Esophagus squamous epithelium (tissue), 4 donors: ENCODE measurements around the gene PCSK5.

Experiments used
- POLR2A ChIP-seq, 4 donors: fragments of 450-650 bp; IDR thresholded peaks; one replicate each; pipeline ENCODE4 v1.6.1; 2017; ENCODE audit warnings: antibody characterized with exemption in 4 of 4, mild to moderate bottlenecking in 4 of 4, moderate library complexity in 3 of 4
- TF ChIP-seq, protein P1 (sequence below), 6 experiments: fragments of 450-650 bp in 4 of 6; fragments of 200-600 bp in 2 of 6; sonication (generic) in 2 of 6; IDR thresholded peaks; one replicate each; pipeline ENCODE4 v1.5.1; 2016 to 2019; ENCODE audit warnings: antibody characterized with exemption in 6 of 6, mild to moderate bottlenecking in 4 of 6, moderate library complexity in 4 of 6

DNA sequence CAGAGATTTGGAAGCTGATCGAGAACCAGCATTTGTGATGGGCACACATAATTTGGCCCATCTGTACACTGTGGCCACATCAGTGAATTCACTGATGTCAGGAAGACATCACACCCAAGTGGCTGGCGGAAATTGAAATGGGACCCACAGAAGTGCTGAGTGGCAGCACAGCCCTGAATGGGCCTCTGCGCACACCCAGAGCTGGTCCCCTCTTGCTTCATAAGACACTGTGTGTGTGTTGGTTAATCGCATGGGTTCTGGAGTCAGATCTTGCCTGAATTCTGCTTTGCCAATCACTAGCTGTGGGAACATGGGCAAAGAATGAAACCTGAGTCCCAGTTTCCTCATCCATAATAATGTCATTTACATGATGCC is 72.2 kb downstream of the PCSK5 start:
- TF ChIP-seq, protein P1, sequence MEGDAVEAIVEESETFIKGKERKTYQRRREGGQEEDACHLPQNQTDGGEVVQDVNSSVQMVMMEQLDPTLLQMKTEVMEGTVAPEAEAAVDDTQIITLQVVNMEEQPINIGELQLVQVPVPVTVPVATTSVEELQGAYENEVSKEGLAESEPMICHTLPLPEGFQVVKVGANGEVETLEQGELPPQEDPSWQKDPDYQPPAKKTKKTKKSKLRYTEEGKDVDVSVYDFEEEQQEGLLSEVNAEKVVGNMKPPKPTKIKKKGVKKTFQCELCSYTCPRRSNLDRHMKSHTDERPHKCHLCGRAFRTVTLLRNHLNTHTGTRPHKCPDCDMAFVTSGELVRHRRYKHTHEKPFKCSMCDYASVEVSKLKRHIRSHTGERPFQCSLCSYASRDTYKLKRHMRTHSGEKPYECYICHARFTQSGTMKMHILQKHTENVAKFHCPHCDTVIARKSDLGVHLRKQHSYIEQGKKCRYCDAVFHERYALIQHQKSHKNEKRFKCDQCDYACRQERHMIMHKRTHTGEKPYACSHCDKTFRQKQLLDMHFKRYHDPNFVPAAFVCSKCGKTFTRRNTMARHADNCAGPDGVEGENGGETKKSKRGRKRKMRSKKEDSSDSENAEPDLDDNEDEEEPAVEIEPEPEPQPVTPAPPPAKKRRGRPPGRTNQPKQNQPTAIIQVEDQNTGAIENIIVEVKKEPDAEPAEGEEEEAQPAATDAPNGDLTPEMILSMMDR (IDR thresholded peaks at IDR 0.05) = no peak
- no peak for TF ChIP-seq POLR2A (IDR thresholded peaks at IDR 0.05)
